ENCODE measurements around the gene GRM2.
"Not testable (repeated sequence)": the region's sequence is repeated elsewhere in the genome, so short reads cannot be mapped to it uniquely, and the experiment has no call there.

The GRM2 gene

DNA sequence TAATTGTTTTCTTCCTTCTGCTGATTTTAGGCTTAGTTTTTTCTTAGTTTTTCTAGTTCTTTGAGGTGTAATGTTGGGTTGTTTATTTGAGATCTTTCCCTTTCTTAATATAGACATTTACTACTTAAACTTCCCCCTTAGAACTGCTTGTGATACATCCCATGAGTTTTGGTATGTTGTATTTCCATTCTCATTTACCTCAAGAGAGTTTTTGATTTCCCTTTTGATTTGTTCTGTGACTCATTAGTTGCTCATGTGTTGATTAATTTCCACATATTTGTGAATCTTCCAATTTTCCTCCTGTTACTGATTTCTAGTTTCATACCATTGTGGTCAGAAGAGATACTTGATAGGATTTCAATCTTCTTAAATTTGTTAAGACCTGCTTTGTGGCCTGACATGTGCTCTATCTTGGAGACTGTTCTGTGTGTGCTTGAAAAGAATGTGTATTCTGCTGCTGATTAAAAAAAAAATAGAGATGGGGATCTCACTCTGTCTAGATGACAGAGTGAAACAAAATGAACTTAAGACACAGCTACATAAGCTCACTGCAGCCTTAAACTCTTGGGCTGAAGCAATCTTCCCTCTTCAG, 22.3 kb downstream of the GRM2 start:
- no peak overlapping the region for H2AFZ ChIP-seq (ENCODE audit: low read depth, low read length)
- H3K36me3 ChIP-seq (ENCODE audit: insufficient read depth, low read length), result no peaks in the 10 kb centered on the region
- no peaks in the 10 kb centered on the region for H3K9me3 ChIP-seq (ENCODE audit: low read length)
- H3K27me3 ChIP-seq (ENCODE audit: insufficient read depth, low read length), result no peaks in the 10 kb centered on the region
- no peak overlapping the region for H3K4me3 ChIP-seq (ENCODE audit: low read length)
- H3K4me1 ChIP-seq (ENCODE audit: insufficient read depth, low read length), result no peaks in the 10 kb centered on the region

DNA sequence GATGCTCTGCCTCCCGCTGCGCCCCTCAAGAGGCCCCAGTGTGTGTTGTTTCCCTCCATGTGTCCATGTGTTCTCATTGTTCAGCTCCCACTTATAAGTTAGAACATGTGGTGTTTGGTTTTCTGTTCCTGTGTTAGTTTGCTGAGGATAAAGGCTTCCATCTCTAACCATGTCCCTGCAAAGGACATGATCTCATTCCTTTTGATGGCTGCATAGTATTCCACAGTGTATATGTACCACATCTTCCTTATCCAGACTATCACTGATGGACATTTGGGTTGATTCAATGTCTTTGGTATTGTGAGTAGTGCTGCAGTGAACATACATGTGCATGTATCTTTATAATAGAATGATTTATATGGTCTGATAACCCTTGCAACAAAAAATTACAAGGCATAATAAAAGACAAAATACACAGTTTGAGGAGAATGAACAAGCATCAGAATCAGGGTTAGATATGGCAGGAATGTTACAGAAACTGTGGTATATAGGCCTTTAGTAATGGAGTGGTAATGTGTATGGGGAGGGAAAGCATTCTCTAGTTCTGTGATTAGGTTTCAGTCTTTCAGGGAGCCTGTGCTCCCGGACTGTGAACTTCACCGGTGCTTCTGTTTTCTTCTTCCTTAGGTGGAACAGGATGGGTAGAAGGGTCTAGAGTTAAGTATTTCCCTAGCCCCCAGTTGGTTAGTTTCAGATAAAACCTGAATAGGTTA, 27.1 kb downstream of the GRM2 start:
- no peak overlapping the region for H3K4me3 ChIP-seq (ENCODE audit: low read length)

GRCh38 chr3:51734572-51734907, 27.7 kb downstream of the GRM2 start:
- Histone ChIP-seq H3K4me1 (ENCODE audit: insufficient read depth, low read length) (no peaks in the 10 kb centered on the region), H2AFZ (ENCODE audit: low read depth, low read length) (no peak overlapping the region), H3K9me3 (ENCODE audit: low read length) (no peaks in the 10 kb centered on the region), H3K27me3 (ENCODE audit: insufficient read depth, low read length) (peaks cover 7% of the 10 kb centered on the region), H3K4me3 (ENCODE audit: low read length) (no peak overlapping the region), H3K36me3 (ENCODE audit: insufficient read depth, low read length) (no peaks in the 10 kb centered on the region)

More for the DNA sequence above, 27.1 kb downstream of the GRM2 start:
- H2AFZ ChIP-seq (ENCODE audit: low read depth, low read length), result no peak overlapping the region
- H3K4me1 ChIP-seq (ENCODE audit: insufficient read depth, low read length), result no peaks in the 10 kb centered on the region
- no peaks in the 10 kb centered on the region for H3K9me3 ChIP-seq (ENCODE audit: low read length)
- H3K36me3 ChIP-seq (ENCODE audit: insufficient read depth, low read length), result no peaks in the 10 kb centered on the region
- H3K27me3 ChIP-seq (ENCODE audit: insufficient read depth, low read length), result peaks cover 2% of the 10 kb centered on the region

DNA sequence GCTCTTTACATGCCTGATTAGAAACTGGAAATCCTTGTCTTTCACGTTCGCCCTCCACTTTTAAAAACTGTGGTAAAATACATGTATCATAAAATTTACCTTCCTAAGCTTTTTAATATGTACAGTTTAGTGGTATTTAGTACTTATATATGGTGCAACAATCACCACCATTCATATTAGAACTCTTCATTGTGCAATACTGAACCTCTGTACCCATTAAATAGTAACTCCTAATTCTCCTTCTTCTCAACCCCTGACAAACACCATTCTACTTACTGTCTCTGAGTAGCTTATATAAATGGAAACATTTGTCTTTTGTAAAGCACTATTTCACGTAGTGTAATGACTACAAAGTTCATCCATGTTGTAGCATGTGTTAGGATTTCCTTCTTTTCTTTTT, 28.2 kb downstream of the GRM2 start:
- H3K4me1 ChIP-seq (ENCODE audit: insufficient read depth, low read length), result no peaks in the 10 kb centered on the region
- peaks cover 12% of the 10 kb centered on the region for H3K27me3 ChIP-seq (ENCODE audit: insufficient read depth, low read length)
- no peak overlapping the region for H3K4me3 ChIP-seq (ENCODE audit: low read length)
- H3K9me3 ChIP-seq (ENCODE audit: low read length), result no peaks in the 10 kb centered on the region
- no peak overlapping the region for H2AFZ ChIP-seq (ENCODE audit: low read depth, low read length)
- H3K36me3 ChIP-seq (ENCODE audit: insufficient read depth, low read length), result no peaks in the 10 kb centered on the region

GRCh38 chr3:51735950-51736349, 29.1 kb downstream of the GRM2 start:
- Histone ChIP-seq H3K27me3 (ENCODE audit: insufficient read depth, low read length) (peaks cover 16% of the 10 kb centered on the region), H3K4me1 (ENCODE audit: insufficient read depth, low read length) (no peaks in the 10 kb centered on the region), H2AFZ (ENCODE audit: low read depth, low read length) (no peak overlapping the region), H3K36me3 (ENCODE audit: insufficient read depth, low read length) (no peaks in the 10 kb centered on the region), H3K4me3 (ENCODE audit: low read length) (no peak overlapping the region), H3K9me3 (ENCODE audit: low read length) (no peaks in the 10 kb centered on the region)

DNA sequence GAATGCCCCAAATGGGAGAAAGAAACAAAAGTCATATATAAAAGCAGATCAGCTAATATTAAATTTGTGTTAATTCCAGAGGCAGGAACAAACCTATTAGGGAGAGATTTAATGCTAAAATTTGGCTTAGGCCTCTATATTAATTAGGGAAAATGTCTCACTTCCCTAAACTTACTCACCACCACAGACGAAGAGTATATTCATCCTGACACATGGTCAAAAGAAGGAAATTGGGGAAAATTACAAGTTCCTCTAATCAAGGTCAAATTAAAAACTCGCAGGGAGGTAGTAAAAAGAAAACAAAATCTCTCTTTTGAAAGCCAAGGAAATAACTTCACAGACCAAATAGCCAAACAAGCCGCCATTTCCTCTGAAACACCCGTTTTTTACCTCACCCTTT, 32.2 kb downstream of the GRM2 start:
- H2AFZ ChIP-seq (ENCODE audit: low read depth, low read length), result no peak overlapping the region
- H3K36me3 ChIP-seq (ENCODE audit: insufficient read depth, low read length), result no peaks in the 10 kb centered on the region
- no peaks in the 10 kb centered on the region for H3K9me3 ChIP-seq (ENCODE audit: low read length)
- H3K27me3 ChIP-seq (ENCODE audit: insufficient read depth, low read length), result peaks cover 16% of the 10 kb centered on the region
- H3K4me3 ChIP-seq (ENCODE audit: low read length), result no peak overlapping the region
- H3K4me1 ChIP-seq (ENCODE audit: insufficient read depth, low read length), result no peaks in the 10 kb centered on the region

DNA sequence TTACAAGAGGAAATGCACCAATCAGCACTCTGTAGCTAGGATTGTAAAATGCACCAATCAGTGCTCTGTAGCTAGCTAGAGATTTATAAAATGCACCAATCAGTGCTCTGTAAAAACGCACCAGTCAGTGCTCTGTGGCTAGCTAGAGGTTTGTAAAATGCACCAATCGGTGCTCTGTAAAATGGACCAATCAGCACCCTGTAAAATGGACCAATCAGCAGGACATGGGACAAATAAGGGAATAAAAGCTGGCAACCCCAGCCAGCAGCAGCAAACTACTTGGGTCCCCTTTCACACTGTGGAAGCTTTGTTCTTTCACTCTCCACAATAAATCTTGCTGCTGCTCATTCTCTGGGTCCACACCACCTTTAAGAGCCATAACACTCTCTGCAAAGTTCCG, 35.5 kb downstream of the GRM2 start:
- not testable (repeated sequence) for H3K36me3 ChIP-seq (ENCODE audit: insufficient read depth, low read length); H3K9me3 ChIP-seq (ENCODE audit: low read length); H3K4me1 ChIP-seq (ENCODE audit: insufficient read depth, low read length); H2AFZ ChIP-seq (ENCODE audit: low read depth, low read length); H3K4me3 ChIP-seq (ENCODE audit: low read length)
- peaks cover 16% of the 10 kb centered on the region for H3K27me3 ChIP-seq (ENCODE audit: insufficient read depth, low read length)

DNA sequence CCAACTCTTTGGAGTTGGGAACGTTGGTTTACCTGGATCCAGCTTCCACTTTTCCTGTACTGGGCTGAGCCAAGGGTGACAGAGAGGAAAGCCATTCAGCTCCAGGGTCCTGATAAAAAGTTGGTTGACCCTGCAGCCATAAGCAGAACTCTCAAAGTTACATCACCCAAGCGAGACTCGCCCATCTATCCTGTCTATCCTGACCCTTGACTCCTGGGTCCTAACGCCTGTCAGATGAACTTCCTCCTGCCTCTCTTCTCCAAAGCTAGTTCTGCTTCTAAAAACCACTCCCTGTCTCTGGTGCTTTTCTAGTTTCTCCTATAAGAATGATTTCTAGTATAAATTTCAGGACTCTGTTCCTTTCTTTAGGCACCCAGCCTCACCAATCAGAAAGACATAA, 36.1 kb downstream of the GRM2 start:
- peaks cover 16% of the 10 kb centered on the region for H3K27me3 ChIP-seq (ENCODE audit: insufficient read depth, low read length)
- not testable (repeated sequence) for H3K9me3 ChIP-seq (ENCODE audit: low read length); H3K4me1 ChIP-seq (ENCODE audit: insufficient read depth, low read length); H3K4me3 ChIP-seq (ENCODE audit: low read length); H3K36me3 ChIP-seq (ENCODE audit: insufficient read depth, low read length); H2AFZ ChIP-seq (ENCODE audit: low read depth, low read length)

DNA sequence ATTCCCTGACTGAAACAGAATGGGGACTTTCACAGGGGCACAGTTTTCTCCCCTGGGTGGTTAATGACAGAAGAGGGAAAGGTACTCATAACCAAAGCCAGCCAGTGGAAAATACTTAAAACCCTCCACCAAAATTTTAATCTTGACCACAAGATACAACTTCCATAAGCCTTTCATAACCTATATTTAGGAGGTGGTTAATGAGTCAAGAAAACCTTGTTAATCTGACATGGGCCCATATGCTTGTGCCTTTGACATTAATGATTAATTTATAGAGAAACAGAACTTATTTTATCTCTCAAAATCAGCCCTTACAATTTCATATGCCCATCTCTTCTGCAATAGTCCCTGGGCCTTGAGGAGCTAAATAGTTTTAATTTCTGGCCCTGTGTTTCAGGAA, 41.0 kb downstream of the GRM2 start:
- H3K4me3 ChIP-seq (ENCODE audit: low read length), result no peak overlapping the region

DNA sequence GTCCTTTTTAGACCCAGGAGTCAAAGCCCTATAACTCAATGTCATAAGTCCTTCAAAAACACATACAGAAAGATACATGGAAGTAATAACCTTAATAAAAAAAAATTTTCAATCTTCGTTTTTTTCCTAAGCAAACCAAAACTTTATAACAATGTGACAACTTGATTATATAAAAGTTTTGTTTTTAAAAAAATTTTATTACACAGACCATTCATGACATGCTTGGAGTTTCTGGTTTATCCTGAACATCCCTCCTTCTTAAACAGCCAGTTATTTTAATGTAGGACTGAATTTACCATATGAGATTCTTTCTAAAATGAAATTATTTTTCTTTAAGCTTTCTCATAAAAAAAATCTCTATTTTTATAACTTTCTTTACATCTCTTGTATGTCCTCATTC, 41.5 kb downstream of the GRM2 start:
- Histone ChIP-seq H3K9me3 (ENCODE audit: low read length) (no peaks in the 10 kb centered on the region), H3K4me1 (ENCODE audit: insufficient read depth, low read length) (no peaks in the 10 kb centered on the region), H2AFZ (ENCODE audit: low read depth, low read length) (no peak overlapping the region), H3K4me3 (ENCODE audit: low read length) (no peak overlapping the region), H3K27me3 (ENCODE audit: insufficient read depth, low read length) (no peaks in the 10 kb centered on the region), H3K36me3 (ENCODE audit: insufficient read depth, low read length) (no peaks in the 10 kb centered on the region)

More for the DNA sequence above, 41.0 kb downstream of the GRM2 start:
- Histone ChIP-seq H2AFZ (ENCODE audit: low read depth, low read length) (no peak overlapping the region), H3K4me1 (ENCODE audit: insufficient read depth, low read length) (no peaks in the 10 kb centered on the region), H3K9me3 (ENCODE audit: low read length) (no peaks in the 10 kb centered on the region), H3K36me3 (ENCODE audit: insufficient read depth, low read length) (no peaks in the 10 kb centered on the region), H3K27me3 (ENCODE audit: insufficient read depth, low read length) (no peaks in the 10 kb centered on the region)

GRCh38 chr3:51750878-51751277, 44.0 kb downstream of the GRM2 start:
- Histone ChIP-seq H3K27me3 (ENCODE audit: insufficient read depth, low read length) (no peaks in the 10 kb centered on the region), H3K4me1 (ENCODE audit: insufficient read depth, low read length) (no peaks in the 10 kb centered on the region), H3K36me3 (ENCODE audit: insufficient read depth, low read length) (no peaks in the 10 kb centered on the region), H2AFZ (ENCODE audit: low read depth, low read length) (no peak overlapping the region), H3K9me3 (ENCODE audit: low read length) (peaks cover 1% of the 10 kb centered on the region), H3K4me3 (ENCODE audit: low read length) (no peak overlapping the region)

DNA sequence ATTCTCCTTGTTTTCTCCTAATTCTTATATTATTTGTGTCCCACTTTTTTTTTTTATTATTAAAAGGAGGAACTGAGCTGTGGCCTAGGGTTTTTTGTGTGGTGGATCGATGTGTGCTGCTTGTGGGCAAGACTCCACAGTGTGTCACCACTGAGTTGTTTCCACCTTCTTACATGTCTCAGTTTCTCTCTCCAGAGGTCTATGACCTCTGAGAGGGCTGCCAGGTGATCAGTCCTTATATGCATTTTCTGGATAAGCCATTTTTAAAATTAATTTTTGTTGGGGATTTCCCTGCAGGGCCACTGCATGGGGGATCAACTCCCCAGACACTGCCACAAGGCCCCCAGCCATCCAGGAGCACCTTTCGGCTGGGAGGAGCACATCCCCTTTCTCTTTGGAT, 44.4 kb downstream of the GRM2 start:
- H3K4me3 ChIP-seq (ENCODE audit: low read length), result no peak overlapping the region
- H3K27me3 ChIP-seq (ENCODE audit: insufficient read depth, low read length), result no peaks in the 10 kb centered on the region
- H3K36me3 ChIP-seq (ENCODE audit: insufficient read depth, low read length), result no peaks in the 10 kb centered on the region
- H3K4me1 ChIP-seq (ENCODE audit: insufficient read depth, low read length), result no peaks in the 10 kb centered on the region
- H2AFZ ChIP-seq (ENCODE audit: low read depth, low read length), result no peak overlapping the region
- peaks cover 2% of the 10 kb centered on the region for H3K9me3 ChIP-seq (ENCODE audit: low read length)

GRCh38 chr3:51753763-51754750, 47.2 kb downstream of the GRM2 start:
- not testable (repeated sequence) for H3K36me3 ChIP-seq (ENCODE audit: insufficient read depth, low read length); H2AFZ ChIP-seq (ENCODE audit: low read depth, low read length); H3K27me3 ChIP-seq (ENCODE audit: insufficient read depth, low read length); H3K4me1 ChIP-seq (ENCODE audit: insufficient read depth, low read length); H3K9me3 ChIP-seq (ENCODE audit: low read length); H3K4me3 ChIP-seq (ENCODE audit: low read length)

Measured in neuron (in vitro differentiated cells).